Neural cell (in vitro differentiated cells): ENCODE data around the gene UGT1A6. TPM values are rescaled to one million over a fixed set of nuclear protein-coding genes. Genes with fewer than 3 reads are reported as not detected.
"Not testable (repeated sequence)": the region's sequence is repeated elsewhere in the genome, so short reads cannot be mapped to it uniquely, and the experiment has no call there.

Experiments used
- H2AFZ ChIP-seq: fragments of 200-600, 300-800 bp; sonication (generic), shearing (Covaris generic); 2 replicates; pipeline ENCODE4 v1.6.0; 2014; ENCODE audit warnings: low read depth, mild to moderate bottlenecking, antibody characterized with exemption, low read length, moderate library complexity
- H3F3A ChIP-seq: fragments of 200-600 bp; shearing (Covaris generic); 2 replicates; pipeline ENCODE4 v1.6.1; 2016; ENCODE audit warnings: mild to moderate bottlenecking, moderate library complexity, mixed read lengths, antibody characterized with exemption, low read length; ENCODE audit not compliant: insufficient read depth, poor library complexity, severe bottlenecking
- H3K27ac ChIP-seq: fragments of 200-600, 300-800 bp; sonication (generic), shearing (Covaris generic); 2 replicates; pipeline ENCODE4 v1.5.1; 2014; ENCODE audit warnings: mild to moderate bottlenecking, low read length, moderate library complexity
- H3K27me3 ChIP-seq: fragments of 300-800, 200-600 bp; sonication (generic), shearing (Covaris generic); 2 replicates; pipeline ENCODE4 v1.6.0; 2014; ENCODE audit warnings: mild to moderate bottlenecking, low read depth, low read length, moderate library complexity; ENCODE audit not compliant: insufficient read depth
- H3K36me3 ChIP-seq: fragments of 300-800, 200-600 bp; sonication (generic), shearing (Covaris generic); 2 replicates; pipeline ENCODE4 v1.5.1; 2014; ENCODE audit warnings: mild to moderate bottlenecking, antibody characterized with exemption, low read length, moderate library complexity; ENCODE audit not compliant: insufficient read depth
- H3K4me2 ChIP-seq: fragments of 300-800, 200-600 bp; sonication (generic), shearing (Covaris generic); 2 replicates; pipeline ENCODE4 v1.6.0; 2014; ENCODE audit warnings: mild to moderate bottlenecking, low read length
- H3K4me3 ChIP-seq: fragments of 300-800, 200-600 bp; sonication (generic), shearing (Covaris generic); 2 replicates; pipeline ENCODE4 v1.5.1; 2014; ENCODE audit warnings: mild to moderate bottlenecking, low read length, moderate library complexity
- H3K79me2 ChIP-seq: fragments of 200-600 bp; shearing (Covaris generic); replicated peaks from 2 replicates; pipeline ENCODE4 v1.6.0; 2014; ENCODE audit warnings: mild to moderate bottlenecking, low read length, moderate library complexity; ENCODE audit not compliant: insufficient read depth
- H3K9ac ChIP-seq: fragments of 300-800, 200-600 bp; sonication (generic), shearing (Covaris generic); 2 replicates; pipeline ENCODE4 v1.6.1; 2016; ENCODE audit warnings: mild to moderate bottlenecking, low read length, mixed read lengths
- H3K9me2 ChIP-seq: fragments of 200-600 bp; shearing (Covaris generic); 2 replicates; pipeline ENCODE4 v1.6.1; 2016; ENCODE audit warnings: mild to moderate bottlenecking, low read length, mixed read lengths; ENCODE audit not compliant: insufficient read depth
- H3K9me3 ChIP-seq: fragments of 200-600, 300-800 bp; sonication (generic), shearing (Covaris generic); 2 replicates; pipeline ENCODE4 v1.6.1; 2016; ENCODE audit warnings: mild to moderate bottlenecking, mixed run types, low read length, moderate library complexity, mixed read lengths
- H4K20me1 ChIP-seq: fragments of 200-600 bp; shearing (Covaris generic); 2 replicates; pipeline ENCODE4 v1.6.1; 2016; ENCODE audit warnings: mild to moderate bottlenecking, mixed run types; ENCODE audit not compliant: insufficient read depth
- EP300 ChIP-seq: fragments of 450-650 bp; conservative IDR thresholded peaks from 2 replicates; pipeline ENCODE4 v1.6.1; 2014; ENCODE audit warnings: antibody characterized with exemption, mild to moderate bottlenecking, moderate library complexity; ENCODE audit not compliant: poor library complexity, severe bottlenecking
- MXI1 ChIP-seq: fragments of 450-650 bp; conservative IDR thresholded peaks from 2 replicates; pipeline ENCODE4 v1.6.1; 2014; ENCODE audit warnings: antibody characterized with exemption, mild to moderate bottlenecking; ENCODE audit not compliant: poor library complexity, severe bottlenecking
- RAD21 ChIP-seq: fragments of 450-650 bp; conservative IDR thresholded peaks from 2 replicates; pipeline ENCODE4 v1.6.1; 2014; ENCODE audit warnings: antibody characterized with exemption, mild to moderate bottlenecking, moderate library complexity
- TAF1 ChIP-seq: IDR thresholded peaks from 2 replicates; pipeline ENCODE4 v1.6.1; 2012; ENCODE audit warnings: low read depth
- polyA minus RNA-seq: library from RNA; depleted of rRNA, polyadenylated mRNA; stranded (reverse); fragments of >200 nt; gene quantifications from 2 replicates; pipeline ENCODE4 v1.2.3, GENCODE V29; 2014
- polyA plus RNA-seq: library from polyadenylated mRNA; depleted of rRNA; stranded (reverse); fragments of >200 nt; gene quantifications from 2 replicates; pipeline ENCODE4 v1.2.3, GENCODE V29; 2014
- TF ChIP-seq, protein P1 (sequence below): IDR thresholded peaks from 2 replicates; pipeline ENCODE4 v1.6.1; 2012; ENCODE audit warnings: borderline replicate concordance
- TF ChIP-seq, protein P2 (sequence below): fragments of 450-650 bp; IDR thresholded peaks from 2 replicates; pipeline ENCODE4 v1.5.1; 2014; ENCODE audit warnings: antibody characterized with exemption, mild to moderate bottlenecking, moderate library complexity; ENCODE audit not compliant: poor library complexity, severe bottlenecking

The UGT1A6 gene
- not detected in 2 replicates for polyA plus RNA-seq
- polyA minus RNA-seq = not detected in 2 replicates

DNA sequence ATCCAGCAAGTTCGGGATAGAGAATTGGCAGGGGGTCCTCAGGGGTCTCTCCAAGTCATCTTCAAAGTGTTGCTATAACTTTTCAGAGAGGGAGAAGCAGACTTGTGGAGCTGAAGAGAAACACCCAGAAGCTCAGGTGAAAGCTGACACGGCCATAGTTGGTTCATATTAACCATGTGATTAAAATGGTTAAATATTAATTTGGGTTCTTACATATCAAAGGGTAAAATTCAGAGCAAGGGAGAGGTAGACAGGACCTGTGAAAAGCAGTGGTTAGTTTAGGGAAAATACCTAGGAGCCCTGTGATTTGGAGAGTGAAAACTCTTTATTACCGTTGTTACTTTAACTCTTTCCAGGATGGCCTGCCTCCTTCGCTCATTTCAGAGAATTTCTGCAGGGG is at the start of gene UGT1A6:
Gene UGT1A6 (plus strand): TSS at position 243 of the 400 bp plus-strand sequence. CDS start 115 bp downstream, at position 358.
- Histone ChIP-seq H3K36me3 (no peaks in the 10 kb centered on the region), H3K4me2 (no peak within 1 kb of the TSS), H3K9me2 (no peaks in the 10 kb centered on the region), H2AFZ (no peak within 1 kb of the TSS), H3F3A (no peaks in the 10 kb centered on the region), H3K4me3 (no peak within 1 kb of the TSS), H3K79me2 (no peaks in the 10 kb centered on the region), H3K9ac (no peak within 1 kb of the TSS), H3K9me3 (no peaks in the 10 kb centered on the region), H4K20me1 (no peaks in the 10 kb centered on the region), H3K27ac (no peak within 1 kb of the TSS), H3K27me3 (no peaks in the 10 kb centered on the region)
- TF ChIP-seq, protein P1, sequence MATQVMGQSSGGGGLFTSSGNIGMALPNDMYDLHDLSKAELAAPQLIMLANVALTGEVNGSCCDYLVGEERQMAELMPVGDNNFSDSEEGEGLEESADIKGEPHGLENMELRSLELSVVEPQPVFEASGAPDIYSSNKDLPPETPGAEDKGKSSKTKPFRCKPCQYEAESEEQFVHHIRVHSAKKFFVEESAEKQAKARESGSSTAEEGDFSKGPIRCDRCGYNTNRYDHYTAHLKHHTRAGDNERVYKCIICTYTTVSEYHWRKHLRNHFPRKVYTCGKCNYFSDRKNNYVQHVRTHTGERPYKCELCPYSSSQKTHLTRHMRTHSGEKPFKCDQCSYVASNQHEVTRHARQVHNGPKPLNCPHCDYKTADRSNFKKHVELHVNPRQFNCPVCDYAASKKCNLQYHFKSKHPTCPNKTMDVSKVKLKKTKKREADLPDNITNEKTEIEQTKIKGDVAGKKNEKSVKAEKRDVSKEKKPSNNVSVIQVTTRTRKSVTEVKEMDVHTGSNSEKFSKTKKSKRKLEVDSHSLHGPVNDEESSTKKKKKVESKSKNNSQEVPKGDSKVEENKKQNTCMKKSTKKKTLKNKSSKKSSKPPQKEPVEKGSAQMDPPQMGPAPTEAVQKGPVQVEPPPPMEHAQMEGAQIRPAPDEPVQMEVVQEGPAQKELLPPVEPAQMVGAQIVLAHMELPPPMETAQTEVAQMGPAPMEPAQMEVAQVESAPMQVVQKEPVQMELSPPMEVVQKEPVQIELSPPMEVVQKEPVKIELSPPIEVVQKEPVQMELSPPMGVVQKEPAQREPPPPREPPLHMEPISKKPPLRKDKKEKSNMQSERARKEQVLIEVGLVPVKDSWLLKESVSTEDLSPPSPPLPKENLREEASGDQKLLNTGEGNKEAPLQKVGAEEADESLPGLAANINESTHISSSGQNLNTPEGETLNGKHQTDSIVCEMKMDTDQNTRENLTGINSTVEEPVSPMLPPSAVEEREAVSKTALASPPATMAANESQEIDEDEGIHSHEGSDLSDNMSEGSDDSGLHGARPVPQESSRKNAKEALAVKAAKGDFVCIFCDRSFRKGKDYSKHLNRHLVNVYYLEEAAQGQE = no peak
- no peak for TF ChIP-seq EP300
- TF ChIP-seq, protein P2, sequence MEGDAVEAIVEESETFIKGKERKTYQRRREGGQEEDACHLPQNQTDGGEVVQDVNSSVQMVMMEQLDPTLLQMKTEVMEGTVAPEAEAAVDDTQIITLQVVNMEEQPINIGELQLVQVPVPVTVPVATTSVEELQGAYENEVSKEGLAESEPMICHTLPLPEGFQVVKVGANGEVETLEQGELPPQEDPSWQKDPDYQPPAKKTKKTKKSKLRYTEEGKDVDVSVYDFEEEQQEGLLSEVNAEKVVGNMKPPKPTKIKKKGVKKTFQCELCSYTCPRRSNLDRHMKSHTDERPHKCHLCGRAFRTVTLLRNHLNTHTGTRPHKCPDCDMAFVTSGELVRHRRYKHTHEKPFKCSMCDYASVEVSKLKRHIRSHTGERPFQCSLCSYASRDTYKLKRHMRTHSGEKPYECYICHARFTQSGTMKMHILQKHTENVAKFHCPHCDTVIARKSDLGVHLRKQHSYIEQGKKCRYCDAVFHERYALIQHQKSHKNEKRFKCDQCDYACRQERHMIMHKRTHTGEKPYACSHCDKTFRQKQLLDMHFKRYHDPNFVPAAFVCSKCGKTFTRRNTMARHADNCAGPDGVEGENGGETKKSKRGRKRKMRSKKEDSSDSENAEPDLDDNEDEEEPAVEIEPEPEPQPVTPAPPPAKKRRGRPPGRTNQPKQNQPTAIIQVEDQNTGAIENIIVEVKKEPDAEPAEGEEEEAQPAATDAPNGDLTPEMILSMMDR = no peak

DNA sequence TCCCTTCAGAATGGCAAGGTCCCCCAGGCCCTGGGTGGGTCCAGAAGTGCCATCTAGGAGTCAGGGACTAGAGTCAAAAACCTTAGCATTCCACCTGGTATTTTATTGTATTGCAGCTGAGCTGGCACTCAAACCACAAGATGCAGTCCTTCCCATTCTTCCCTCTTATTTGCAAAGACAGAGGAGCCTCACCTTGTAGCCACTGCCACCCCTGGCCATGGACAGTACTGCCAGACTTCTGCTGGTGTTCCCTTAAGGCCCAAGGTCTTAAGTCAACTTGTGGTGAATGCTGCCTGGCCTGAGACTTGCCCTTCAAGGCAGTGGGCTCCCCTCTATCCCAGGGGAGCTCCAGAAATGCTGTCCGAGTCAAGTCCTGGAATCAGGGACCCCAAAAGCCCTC is 49.6 kb upstream of the UGT1A6 start:
- TF ChIP-seq, protein P2 = no peak
- TF ChIP-seq TAF1 (no peak), EP300 (no peak), RAD21 (no peak), MXI1 (no peak)
- Histone ChIP-seq H3K9me3 (no peaks in the 10 kb centered on the region), H3K4me2 (no peak overlapping the region), H3K36me3 (no peaks in the 10 kb centered on the region), H4K20me1 (no peaks in the 10 kb centered on the region), H3K9ac (no peak overlapping the region), H3K79me2 (no peaks in the 10 kb centered on the region), H3K4me3 (no peak overlapping the region), H3K9me2 (no peaks in the 10 kb centered on the region), H3F3A (no peaks in the 10 kb centered on the region), H3K27ac (no peak overlapping the region), H3K27me3 (no peaks in the 10 kb centered on the region), H2AFZ (no peak overlapping the region)

DNA sequence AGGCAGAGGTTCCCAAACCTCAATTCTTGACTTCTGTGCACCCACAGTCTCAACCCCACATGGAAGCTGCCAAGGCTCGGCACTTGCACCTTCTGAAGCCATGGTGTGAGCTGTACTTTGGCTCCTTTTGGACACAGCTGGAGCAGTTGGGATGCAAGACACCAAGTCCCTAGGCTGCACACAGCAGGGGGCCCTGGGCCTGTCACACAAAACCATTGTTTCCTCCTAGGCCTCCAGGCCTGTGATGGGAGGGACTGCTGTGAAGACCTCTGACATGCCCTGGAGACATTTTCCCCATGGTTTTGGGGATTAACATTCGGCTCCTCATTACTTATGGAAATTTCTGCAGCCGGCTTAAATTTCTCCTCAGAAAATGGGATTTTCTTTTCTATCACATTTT is 46.7 kb upstream of the UGT1A6 start:
- not testable (repeated sequence) for H3K27me3 ChIP-seq, H3K4me3 ChIP-seq, H3F3A ChIP-seq, H3K9ac ChIP-seq, H3K4me2 ChIP-seq, H4K20me1 ChIP-seq, H3K9me3 ChIP-seq, H3K27ac ChIP-seq, H3K79me2 ChIP-seq, H2AFZ ChIP-seq, H3K9me2 ChIP-seq, H3K36me3 ChIP-seq
